Ramos (cell line): Measurements from ENCODE around the gene SRGAP3.

ENCODE experiments used
- in situ Hi-C: fragments of 300-500 bp; cut with MboI; formaldehyde crosslinking; loops from one replicate; pipeline ENCODE4 v1.14.3; 2022; ENCODE audit warnings: low sequenced_read_pairs; ENCODE audit not compliant: unreplicated experiment

SRGAP3 gene

GRCh38 chr3:9229325-9229724 lies 20.1 kb downstream of the SRGAP3 start:
- in situ Hi-C loops, result no loop called here

DNA sequence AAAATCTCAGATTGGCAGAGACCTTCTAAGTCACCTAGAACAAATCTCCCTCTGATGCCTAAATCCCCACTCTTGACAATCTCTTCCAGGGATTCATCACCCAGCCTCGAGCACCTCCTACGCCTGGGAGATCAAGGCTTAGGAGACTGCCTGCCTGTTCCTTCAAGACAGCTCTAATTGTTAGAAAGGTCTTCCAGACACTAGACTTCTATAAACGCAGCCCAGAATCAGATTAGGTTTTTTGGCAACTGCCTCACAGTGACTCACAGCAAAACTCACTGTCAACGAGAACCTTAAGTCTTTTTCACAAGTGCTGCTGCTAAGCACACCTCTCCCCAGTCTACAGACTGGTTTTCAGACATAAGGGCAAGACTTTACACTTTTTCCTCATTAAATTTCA lies 23.1 kb downstream of the SRGAP3 start:
- in situ Hi-C loops, result no loop called here

DNA sequence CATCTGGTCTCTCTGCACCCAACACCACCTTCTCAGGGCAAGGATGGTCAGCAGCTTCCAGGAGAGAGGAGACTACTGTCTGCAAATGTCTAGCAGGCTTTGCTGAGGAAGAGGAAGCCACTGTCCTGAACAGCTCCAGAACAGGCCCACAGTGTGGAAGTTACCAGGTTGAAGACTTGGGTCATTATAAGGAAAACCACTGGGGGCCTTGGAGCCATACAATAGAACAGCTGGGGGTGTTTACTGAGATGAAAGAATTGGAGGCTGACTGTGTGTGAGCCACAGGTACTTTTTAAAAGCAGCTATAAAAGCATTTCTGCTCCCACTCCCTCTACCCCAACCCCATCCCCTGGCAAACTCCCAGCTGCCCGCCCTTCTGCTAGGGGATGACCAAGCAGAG lies 24.2 kb downstream of the SRGAP3 start:
- in situ Hi-C loops, result no loop called here

DNA sequence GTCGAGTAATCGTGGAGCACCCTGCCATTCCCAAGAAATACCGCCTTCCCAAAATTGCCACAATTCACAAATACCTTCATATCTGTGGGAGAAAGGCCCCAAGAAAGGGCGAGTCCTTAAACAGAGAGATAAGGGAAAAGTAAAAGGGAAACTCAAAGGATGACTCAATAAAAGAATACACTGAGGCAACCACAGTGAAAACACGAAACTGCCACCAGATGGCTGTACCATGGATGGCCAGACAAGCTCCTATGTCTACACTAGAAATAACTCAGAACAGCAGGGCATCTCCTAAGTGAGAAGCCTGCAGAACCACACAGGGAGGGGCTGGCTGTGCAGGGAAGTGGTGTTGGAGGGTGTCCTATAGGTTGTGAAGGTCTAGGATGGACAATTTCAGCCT lies 25.0 kb downstream of the SRGAP3 start:
- in situ Hi-C loops, result no loop called here

DNA sequence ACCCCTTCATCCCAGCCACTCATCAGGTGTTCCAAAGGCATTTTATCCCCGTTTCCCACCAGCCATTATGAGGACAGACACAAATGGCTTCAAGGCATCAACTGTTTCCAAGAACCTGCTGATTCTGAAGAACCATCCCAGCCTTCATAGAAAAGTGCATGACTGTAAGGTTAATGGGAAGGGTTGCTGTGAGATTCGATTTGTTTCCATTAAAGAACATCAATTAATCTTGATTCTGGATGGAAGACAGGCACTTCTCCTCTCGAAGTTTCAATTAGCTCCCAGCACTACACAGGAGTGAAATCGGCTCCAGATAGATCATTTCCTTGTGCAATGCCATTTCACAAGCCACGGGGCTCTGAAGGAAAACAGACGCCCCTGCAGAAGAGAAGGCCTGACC lies 25.8 kb downstream of the SRGAP3 start:
- in situ Hi-C loops, result no loop called here

GRCh38 chr3:9222956-9223639 lies 26.3 kb downstream of the SRGAP3 start:
- in situ Hi-C loops, result no loop called here

DNA sequence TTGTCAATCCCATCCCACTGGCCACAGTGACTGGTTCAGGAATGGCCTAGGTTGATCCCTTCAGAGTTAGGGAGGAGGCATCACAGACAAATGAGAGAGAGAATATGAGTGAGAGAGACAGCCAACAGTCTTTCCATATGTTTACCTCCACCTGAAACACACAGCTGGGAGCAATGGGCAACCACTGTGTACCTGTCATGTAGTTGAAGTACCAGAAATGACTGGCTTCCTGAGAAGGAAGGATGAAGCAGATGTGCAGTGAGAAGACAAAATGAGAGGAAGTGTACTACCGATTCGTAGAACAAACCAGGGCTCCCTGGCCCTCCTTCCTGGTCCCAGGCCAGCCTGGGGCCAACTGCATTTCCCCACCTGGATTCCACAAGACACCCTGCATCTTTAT lies 27.4 kb downstream of the SRGAP3 start:
- in situ Hi-C loops, result no loop called here

DNA sequence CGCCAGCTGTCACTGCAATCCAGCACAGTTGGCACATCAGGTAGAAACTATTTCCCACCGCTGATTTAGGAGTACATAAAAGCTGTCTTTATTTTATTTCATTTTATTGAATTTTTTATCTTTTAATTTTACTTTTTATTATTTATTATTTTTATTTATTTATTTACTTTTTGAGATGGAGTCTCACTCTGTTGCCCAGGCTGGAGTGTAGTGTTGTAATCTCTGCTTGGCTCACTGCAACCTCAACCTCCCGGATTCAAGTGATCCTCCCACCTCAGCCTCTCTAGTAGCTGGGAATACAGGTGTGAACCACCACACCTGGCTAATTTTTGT lies 31.0 kb downstream of the SRGAP3 start:
- in situ Hi-C loops, result no loop called here

DNA sequence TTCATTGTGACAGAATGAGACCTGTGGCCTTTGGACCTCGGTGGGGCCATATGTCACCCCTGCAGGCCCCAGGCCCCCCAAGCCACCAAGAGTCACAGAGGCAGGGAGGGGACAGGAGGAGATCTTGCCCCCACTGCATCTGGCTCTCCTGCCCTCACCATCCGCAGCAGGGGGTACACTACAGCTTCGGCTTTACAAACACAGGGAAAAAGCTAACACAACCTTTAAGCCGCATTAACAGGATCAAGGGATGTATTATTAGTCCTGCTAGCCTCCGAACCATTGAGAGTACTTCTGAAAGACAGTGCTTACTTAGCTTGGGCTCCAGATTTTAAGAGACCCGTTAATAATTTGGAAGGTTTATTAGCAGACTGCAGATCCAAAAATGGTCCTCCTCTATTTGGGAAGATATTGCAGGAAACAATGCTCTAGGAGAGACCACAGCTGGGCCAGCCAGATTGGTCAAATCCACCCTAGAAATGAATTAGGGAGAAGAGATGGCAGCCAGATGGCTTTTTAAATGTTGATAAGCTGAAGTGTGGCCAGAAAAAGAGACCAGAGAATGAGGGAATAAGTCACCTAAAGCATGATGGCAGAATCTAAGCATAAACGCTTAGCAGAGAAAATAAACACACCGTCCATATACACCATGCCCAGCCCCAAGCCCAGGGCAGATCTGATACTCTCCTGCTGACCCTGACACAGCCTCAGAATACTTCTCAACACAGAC lies 31.5 kb downstream of the SRGAP3 start:
- in situ Hi-C loops, result no loop called here

DNA sequence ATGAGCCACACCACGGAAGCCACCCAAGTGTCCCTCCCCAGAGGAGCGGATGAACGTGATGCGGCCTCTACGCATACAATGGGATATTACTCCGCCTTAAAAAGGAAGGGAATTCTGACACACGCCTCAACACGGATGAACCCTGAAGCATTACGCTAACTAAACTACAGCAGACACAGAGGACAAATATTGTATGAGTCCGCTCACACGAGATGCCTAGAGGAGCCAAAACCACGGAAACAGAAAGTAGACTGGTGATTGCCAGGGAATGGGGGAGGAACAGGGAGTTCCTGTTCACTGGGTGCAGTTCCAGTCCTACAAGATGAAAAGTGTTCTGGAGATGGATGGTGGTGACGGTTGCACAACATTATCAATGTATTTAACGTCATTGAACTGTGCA lies 32.7 kb downstream of the SRGAP3 start:
- in situ Hi-C loops, result no loop called here

GRCh38 chr3:9214599-9214998 lies 34.8 kb downstream of the SRGAP3 start:
- in situ Hi-C loops, result no loop called here

DNA sequence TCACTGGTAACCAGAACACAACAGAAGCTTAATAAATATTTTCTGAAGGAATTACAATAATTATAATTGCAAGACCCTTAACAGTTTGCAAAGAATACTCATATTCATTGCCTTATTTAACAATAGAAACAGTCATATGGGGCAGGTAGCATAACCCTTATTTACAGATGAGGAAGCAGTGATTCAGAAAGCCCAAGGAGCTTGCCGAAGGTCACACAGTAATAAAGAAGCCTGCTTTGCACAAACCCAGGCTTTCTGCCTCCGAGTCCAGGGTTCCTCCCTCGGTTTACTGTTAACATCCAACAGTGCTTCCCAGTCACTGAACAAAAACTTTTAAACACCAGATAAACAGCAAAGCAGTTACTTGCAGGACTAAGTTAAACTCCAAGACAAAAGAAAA lies 35.3 kb downstream of the SRGAP3 start:
- in situ Hi-C loops, result no loop called here

- in situ Hi-C loops, result no loop called here
Observed at GRCh38 chr3:9213019-9213634, 36.3 kb downstream of the SRGAP3 start.

- in situ Hi-C loops, result no loop called here
Observed at GRCh38 chr3:9211155-9211950, 38.1 kb downstream of the SRGAP3 start.

DNA sequence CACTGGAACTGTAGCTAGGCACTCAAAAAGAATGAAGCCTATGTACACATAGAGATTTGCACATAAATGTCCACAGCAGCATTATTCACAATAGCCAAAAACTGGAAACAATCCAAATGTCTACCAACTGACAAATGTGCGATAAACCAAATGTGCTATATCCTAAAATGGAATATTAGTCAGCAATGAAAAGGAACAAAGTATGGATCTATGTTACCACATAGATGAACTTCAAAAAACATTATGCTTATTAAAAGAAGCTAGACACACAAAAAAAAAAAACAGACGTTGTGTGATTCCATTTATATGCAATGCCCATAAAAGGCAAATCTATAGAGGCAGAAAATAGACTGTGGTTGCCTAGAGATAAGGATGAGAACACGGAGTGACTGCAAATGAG lies 39.7 kb downstream of the SRGAP3 start:
- in situ Hi-C loops, result no loop called here

DNA sequence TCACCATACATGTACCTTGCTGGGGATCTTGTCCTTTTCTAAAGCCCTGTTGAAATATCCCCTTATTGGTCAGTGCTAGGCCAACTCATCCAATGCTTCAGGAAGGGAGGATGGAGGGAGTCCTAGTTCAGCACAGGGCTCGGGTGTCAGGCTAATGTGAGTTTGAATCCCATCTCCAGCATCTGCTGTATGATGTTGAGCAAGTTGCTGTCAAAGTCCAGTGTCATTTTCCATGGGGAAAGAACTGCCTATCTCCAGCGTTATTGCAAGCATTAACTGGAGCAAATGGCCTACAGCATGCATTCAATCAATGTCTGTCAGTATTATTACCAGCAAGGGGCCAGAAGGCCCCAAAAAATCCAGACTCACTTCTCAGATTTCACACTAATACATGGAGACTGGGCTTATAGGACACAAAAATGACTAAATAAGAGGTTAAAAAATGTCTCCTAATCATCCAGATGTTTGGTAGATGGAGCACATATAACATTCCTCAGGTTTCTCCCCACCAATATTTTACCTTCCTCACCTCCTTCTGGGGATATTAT lies 40.8 kb downstream of the SRGAP3 start:
- in situ Hi-C loops, result no loop called here

DNA sequence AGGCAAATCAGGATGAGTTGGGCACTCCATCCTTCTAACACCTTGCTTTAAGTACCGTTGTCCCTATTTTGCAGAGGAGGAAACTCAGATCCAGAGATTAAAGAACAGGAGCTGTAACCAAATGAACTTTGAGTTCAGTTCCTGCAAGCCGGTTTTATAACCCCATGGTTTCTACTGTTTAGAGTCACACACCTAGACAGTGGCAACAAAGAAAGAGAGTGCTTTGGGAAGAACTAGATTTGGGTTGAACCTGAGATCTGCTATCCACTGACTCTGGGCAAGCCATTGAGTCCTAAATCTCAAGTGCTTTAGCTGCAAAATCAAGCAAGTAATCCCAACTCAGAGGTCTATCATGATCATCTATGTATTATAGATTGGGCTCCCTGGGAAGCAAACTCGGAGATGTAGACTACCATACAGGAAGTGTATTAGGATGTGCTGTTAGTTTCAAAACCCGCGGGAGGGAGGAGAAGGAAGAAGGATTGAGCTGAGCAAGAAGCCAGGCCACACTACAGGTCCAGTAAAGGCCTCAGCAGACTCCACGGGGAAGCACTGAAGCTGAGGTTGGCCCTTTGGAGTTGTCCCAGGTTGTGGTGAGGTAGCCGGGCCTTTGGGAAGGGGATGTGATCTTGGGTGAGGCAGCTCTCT lies 42.2 kb downstream of the SRGAP3 start:
- in situ Hi-C loops, result no loop called here

GRCh38 chr3:9206287-9206686 lies 43.2 kb downstream of the SRGAP3 start:
- in situ Hi-C loops, result no loop called here

DNA sequence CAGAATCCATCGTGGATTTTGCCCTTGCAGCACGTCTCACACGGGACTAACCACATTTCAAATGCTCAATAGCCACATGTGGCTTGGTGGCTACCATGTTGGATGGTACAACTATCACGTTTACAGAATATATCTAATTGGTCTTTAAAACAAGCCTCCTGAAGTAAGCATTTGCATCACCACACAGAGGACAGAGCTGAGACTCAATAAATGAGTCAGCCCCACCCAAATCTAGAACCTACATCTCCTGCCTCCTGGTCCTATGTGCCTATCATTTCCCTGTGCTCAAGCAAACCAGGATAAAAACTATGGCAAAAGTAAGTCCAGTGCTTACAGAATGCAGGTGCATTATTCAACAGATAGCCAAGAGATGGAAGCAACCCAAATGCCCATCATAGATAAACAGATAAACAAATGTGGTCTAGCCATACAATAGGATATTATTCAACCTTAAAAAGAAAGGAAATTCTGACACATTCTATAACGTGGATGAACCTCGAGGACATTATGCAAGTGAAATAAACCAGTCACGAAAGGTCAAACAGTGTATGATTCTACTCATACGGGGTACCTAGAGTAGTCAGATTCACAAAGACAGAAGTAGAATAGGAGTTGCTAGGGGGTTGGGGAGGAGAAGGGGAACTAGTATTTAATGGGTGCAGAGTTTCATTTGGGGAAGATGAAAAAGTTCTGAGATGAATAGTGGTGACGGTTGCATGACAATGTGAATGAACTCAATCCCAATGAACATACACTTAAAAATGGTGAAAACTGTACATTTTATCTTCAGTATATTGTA lies 43.9 kb downstream of the SRGAP3 start:
- in situ Hi-C loops, result no loop called here
